Coronary artery (tissue), 2 donors: ENCODE results near the gene USO1.
A peak's percentile ranks its signal among the peaks of the same experiment; 100 is the strongest.
"Not testable (repeated sequence)": the region's sequence is repeated elsewhere in the genome, so short reads cannot be mapped to it uniquely, and the experiment has no call there.

Experiments used
- DNase-seq: peaks from one replicate; pipeline ENCODE4 v3.0.0-alpha.2; 2017; ENCODE audit warnings: low spot score
- H3K27ac ChIP-seq, 2 donors: fragments of 200-600 bp; sonication (generic); one replicate each; pipeline ENCODE4 v1.5.1; 2016 to 2019
- H3K4me3 ChIP-seq: fragments of 200-600 bp; sonication (generic); 2 replicates; pipeline ENCODE4 v1.5.1; 2016; ENCODE audit warnings: mild to moderate bottlenecking, moderate library complexity
- TF ChIP-seq, protein P1 (sequence below): fragments of 200-600 bp; sonication (generic); IDR thresholded peaks from one replicate; pipeline ENCODE4 v1.5.1; 2019; ENCODE audit warnings: antibody characterized with exemption

USO1 gene

DNA sequence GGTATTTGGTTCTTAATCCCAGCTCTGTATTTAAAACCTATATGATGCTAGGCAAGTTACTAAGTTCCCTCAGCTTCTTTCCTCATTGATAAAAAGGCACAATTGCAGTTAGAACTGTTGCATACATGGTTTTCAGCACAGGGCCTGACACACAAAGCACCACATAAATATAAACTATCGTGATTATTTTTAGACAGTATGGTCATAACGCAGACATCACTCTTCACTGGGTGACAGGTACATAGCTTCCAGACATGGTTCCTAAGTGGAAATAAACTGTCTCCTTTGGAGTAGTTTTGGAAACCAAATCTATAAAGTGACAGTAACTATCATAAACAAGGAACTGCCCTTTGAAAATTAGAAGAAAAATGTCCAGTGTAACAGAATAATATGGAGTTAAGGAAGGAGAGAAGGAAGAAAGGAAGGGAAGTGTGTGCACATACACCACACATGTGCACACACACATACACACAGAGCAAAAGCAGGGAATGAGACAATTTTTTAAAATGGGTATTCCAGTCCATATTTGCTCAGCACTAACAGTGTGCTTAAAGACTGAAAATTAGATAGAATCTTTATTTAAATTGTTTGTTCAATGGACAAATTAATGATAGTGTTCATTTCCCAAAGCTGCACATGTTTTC is 38.7 kb upstream of the USO1 start:
- DNase-seq = no peak
- Histone ChIP-seq H3K27ac (no peak overlapping the region), H3K4me3 (no peak overlapping the region)
- TF ChIP-seq, protein P1, sequence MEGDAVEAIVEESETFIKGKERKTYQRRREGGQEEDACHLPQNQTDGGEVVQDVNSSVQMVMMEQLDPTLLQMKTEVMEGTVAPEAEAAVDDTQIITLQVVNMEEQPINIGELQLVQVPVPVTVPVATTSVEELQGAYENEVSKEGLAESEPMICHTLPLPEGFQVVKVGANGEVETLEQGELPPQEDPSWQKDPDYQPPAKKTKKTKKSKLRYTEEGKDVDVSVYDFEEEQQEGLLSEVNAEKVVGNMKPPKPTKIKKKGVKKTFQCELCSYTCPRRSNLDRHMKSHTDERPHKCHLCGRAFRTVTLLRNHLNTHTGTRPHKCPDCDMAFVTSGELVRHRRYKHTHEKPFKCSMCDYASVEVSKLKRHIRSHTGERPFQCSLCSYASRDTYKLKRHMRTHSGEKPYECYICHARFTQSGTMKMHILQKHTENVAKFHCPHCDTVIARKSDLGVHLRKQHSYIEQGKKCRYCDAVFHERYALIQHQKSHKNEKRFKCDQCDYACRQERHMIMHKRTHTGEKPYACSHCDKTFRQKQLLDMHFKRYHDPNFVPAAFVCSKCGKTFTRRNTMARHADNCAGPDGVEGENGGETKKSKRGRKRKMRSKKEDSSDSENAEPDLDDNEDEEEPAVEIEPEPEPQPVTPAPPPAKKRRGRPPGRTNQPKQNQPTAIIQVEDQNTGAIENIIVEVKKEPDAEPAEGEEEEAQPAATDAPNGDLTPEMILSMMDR = no peak

DNA sequence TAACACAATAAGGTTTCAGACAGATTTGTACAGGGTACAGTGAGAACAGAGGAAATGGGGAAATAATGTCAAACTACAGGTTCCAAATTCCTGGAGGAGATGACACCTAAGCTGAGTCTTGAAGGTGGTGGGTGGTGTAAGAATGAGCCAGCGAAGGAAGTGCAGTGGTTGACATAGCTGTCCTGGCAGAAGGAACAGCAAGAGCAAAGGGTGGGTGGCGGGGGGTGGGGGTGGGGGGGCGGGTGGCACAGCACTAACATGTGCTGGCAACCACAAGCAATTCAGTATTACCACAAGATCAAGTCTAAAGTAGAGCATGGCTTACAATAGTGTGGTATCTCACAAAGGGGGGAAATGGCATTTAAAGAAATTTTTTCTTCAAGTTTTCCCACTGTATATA is 38.0 kb upstream of the USO1 start:
- TF ChIP-seq, protein P1 = no peak
- Histone ChIP-seq H3K27ac (no peak overlapping the region), H3K4me3 (no peak overlapping the region)
- DNase-seq = no peak

DNA sequence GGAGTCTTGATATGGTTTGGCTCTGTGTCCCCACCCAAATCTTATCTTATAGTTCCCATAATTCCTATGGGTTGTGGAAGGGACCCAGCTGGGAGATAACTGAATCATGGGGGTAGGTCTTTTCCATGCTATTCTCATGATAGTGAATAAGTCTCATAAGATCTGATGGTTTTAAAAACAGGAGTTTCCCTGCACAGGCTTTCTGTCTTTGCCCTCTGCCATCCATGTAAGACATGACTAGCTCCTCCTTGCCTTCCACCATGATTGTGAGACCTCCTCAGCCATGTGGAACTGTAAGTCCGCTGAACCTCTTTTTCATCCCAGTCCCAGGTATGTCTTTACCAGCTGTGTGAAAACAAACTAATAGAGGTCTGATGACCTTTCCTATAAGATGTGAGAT is 37.3 kb upstream of the USO1 start:
- H3K4me3 ChIP-seq, H3K27ac ChIP-seq: not testable (repeated sequence)

DNA sequence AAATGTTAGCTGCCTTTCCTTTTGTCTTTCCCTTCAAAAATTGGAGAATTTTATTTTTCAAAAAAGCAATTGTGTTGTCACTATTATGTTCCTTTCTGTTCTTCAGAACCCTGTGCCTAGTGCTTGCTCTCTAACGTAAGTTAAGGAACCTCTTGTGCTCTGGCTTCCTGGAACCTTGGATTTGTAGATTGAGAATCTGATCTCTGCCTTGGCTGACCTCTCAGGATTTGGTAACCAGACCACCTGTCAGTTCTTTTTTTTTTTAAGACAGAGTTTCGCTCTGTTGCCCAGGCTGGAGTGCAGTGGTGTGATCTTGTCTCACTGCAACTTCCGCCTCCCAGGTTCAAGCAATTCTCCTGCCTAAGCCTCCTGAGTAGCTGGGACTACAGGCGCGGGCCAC is 32.3 kb upstream of the USO1 start:
- not testable (repeated sequence) for DNase-seq, H3K4me3 ChIP-seq, H3K27ac ChIP-seq

More for the DNA sequence above, 37.3 kb upstream of the USO1 start:
- not testable (repeated sequence) for DNase-seq

DNA sequence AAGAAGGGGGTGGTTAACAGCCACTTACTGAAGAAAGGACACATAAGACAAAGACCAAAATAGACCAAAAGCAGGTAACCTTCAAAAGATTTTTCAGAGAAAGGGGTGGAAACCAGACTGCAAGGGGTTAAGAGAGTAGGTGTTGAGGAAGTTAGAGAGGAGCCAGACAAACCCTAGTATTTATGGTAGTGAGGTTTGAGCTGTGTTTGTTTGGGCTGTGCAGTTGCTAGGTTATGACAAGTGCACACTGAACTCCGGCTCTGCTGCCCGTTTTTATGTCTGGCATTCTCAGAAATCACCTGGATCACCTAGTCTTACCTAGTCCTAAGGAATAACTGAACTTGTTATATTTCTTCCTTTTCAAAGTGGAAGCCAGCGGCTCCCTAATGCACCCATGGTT is 28.3 kb upstream of the USO1 start:
- no peak for DNase-seq
- TF ChIP-seq, protein P1 = no peak
- no peak overlapping the region for H3K27ac ChIP-seq
- H3K4me3 ChIP-seq = no peak overlapping the region

DNA sequence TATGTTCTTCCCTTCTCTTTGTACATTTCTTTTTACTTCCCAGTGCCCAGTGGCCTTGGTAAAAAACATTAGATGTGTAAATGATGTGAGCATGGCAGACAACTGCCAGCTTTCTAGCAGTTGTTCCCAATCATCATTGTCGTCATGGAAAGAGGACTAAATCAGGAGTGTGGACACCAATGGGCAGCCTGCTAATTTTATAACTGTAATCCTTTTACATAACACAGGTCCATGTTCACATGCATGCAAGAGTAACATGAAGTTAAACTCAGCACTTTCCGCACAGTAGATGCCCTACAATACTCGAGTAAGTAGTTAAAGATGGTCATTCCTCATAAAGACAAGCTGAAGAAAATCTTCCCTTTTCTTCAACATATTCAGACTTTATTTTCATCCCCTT is 27.8 kb upstream of the USO1 start:
- no peak for DNase-seq
- TF ChIP-seq, protein P1 = no peak
- Histone ChIP-seq H3K4me3 (no peak overlapping the region), H3K27ac (no peak overlapping the region)

DNA sequence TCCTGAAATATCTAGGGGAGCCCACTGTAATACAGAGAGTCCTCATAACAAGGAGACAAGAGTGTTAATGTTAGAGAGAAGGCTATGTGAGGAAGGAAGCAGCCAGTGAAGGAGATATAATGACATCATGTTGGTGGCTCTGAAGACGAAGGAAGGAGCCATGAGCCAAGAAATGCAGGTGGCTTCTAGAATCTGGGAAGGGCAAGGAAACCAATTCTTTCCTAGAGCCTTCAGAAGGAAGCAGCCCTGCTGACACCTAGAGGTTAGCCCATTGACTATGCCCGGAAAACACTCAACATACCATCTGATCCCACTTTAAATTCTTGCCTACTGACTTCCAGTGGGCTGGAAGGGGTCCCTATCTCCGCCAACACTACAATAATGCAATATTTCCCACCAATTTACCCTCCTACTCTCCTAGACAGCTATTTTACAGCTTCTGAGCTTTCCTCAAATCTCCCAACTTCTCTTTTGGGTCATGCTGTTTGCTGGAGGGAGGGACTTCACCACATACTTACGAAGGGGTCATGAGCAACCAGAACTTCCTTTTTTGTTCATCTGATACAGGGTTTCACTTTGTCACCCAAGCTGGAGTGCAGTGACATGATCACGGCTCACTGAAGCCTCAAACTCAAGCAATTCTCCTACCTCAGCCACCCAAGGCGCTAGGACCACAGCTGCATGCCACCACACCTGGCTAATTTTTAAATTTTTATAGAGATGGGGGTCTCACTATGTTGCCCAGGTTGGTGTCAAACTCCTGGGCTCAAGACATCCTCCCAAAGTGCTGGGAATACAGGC is 26.0 kb upstream of the USO1 start:
- H3K27ac ChIP-seq = peak overlapping the region in 1 of 2 donors; percentile 36
- H3K4me3 ChIP-seq = no peak overlapping the region
- no peak for DNase-seq
- TF ChIP-seq, protein P1 = no peak

DNA sequence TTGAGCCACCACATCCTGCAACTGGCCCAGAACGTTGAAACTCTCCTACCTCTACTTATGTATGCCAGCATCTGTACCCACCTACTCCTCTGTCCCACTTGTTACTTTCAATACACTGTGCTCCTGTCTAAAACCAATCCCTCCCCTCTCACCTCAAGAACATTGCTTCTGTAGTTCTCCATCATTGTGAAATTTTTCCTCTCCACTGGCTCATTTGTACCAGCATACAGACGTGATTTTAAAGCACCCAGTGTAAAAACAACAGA is 25.5 kb upstream of the USO1 start:
- TF ChIP-seq, protein P1 = no peak
- Histone ChIP-seq H3K27ac (no peak overlapping the region), H3K4me3 (no peak overlapping the region)

More for the DNA sequence above, 25.5 kb upstream of the USO1 start:
- no peak for DNase-seq
